ENCODE data around the gene CYB5D1.

DNA sequence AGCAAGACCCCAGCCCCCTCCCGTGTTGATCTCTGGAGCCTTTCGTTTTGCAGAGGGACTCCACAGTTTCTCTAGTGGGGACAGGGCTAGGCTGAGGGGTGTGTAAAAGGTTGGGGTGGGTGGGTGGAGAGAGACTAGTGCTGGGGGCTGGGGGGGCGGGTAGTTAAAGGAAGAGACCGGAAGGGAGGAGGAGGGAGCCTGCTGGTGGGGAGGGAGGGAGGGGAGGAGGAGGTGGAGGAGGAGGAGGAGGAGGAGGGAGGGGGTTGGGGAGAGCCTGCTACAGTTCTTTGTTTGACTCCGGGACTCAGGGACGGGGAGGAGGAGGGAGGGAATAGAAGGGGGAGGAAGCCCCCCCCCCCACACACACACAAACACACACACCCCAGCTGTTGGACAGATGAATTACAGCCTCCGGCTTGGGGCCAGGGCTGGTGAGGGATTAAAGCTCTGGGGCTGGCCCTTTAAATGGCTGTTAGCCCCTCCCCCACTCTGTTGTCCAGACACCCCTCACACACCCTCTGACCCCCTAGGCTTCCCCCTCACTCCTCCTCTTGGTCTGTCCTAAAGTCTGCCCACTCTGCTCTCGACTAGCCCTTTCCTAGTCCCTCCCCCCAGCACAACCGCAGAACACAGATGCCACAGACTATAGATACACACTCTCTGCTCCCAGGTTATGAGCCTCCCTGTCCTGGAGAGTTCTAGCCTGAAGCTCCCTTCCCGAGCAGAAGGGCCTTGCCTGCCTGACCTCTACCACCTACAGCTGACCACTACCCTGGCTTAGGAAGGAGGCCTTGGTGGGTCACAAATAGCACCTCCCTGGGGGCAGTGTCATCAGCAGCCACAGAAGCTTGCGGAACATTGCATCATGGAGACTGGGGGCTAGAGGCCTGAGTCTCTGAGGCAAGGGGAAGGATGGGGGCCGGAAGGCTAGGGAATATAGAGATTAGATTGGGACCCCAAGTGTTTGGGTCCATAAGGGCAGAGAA, 19.4 kb upstream of the CYB5D1 start:
- TF ChIP-seq, protein P1, sequence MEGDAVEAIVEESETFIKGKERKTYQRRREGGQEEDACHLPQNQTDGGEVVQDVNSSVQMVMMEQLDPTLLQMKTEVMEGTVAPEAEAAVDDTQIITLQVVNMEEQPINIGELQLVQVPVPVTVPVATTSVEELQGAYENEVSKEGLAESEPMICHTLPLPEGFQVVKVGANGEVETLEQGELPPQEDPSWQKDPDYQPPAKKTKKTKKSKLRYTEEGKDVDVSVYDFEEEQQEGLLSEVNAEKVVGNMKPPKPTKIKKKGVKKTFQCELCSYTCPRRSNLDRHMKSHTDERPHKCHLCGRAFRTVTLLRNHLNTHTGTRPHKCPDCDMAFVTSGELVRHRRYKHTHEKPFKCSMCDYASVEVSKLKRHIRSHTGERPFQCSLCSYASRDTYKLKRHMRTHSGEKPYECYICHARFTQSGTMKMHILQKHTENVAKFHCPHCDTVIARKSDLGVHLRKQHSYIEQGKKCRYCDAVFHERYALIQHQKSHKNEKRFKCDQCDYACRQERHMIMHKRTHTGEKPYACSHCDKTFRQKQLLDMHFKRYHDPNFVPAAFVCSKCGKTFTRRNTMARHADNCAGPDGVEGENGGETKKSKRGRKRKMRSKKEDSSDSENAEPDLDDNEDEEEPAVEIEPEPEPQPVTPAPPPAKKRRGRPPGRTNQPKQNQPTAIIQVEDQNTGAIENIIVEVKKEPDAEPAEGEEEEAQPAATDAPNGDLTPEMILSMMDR (IDR thresholded peaks at IDR 0.05) = no peak
- TF ChIP-seq POLR2A (IDR thresholded peaks at IDR 0.05) = no peak

Measured in thyroid gland (tissue), 4 donors.